ENCODE measurements around the gene CD209. TPM values are rescaled to one million over a fixed set of nuclear protein-coding genes. Genes with fewer than 3 reads are reported as not detected.
A peak's percentile ranks its signal among the peaks of the same experiment; 100 is the strongest.

Gene CD209
- total and polyA plus RNA-seq, 9 of the 15 experiments (the other 6 are each of a cell fraction or from before 2014, with no cell fraction given) = 0.01 TPM; not detected in 8

GRCh38 chr19:7698583-7698982, 48.8 kb downstream of the CD209 start:
- no peak for DNase-seq (ENCODE audit: extremely low read depth in 1 of 4, low spot score in 3 of 4)
- Histone ChIP-seq H4K20me1 (replicated peaks; ENCODE audit: control insufficient read depth, insufficient read depth, low read length) (no peaks in the 10 kb centered on the region; the same call in 1 of the 2 replicates), H3K9ac (ENCODE audit: insufficient read depth in 1 of 2, low read depth in 2 of 2, low read length in 2 of 2) (peak overlapping the region in 1 of 2 experiments; percentile 58; a peak in 1 of 4 replicates), H3K36me3 (ENCODE audit: control insufficient read depth, insufficient read depth, low read length) (no peaks in the 10 kb centered on the region), H3K79me2 (ENCODE audit: control insufficient read depth, insufficient read depth, low read length) (no peaks in the 10 kb centered on the region), H3K4me3 (no peak overlapping the region), H3K27ac (ENCODE audit: extremely low read depth, low read depth, low read length) (no peak overlapping the region), H3K4me2 (ENCODE audit: insufficient read depth, low read length) (no peak overlapping the region), H3K27me3 (ENCODE audit: control insufficient read depth in 2 of 2, insufficient read depth in 2 of 2, low read length in 2 of 2) (peaks cover 13 to 58% of the 10 kb centered on the region in 2 experiments; a peak in 4 of 5 replicates), H3K9me3 (replicated peaks; ENCODE audit: control insufficient read depth, insufficient read depth, low read depth, low read length) (no peaks in the 10 kb centered on the region), H3K9me1 (ENCODE audit: control insufficient read depth, insufficient read depth, low read length) (no peaks in the 10 kb centered on the region), H2AFZ (ENCODE audit: low read depth, low read length) (no peak overlapping the region), H3K4me1 (replicated peaks in 1 of 2; ENCODE audit: control insufficient read depth in 2 of 2, insufficient read depth in 2 of 2, low read length in 2 of 2) (peaks cover 2 to 8% of the 10 kb centered on the region in 2 experiments; a peak in 4 of 5 replicates)
- peak; percentile 48 for ATAC-seq
- no peak for FAIRE-seq
- no TSS peak for BruUV-seq (replicated peaks)
- TF ChIP-seq ZNF140 (CRISPR knock-in tag; IDR thresholded peaks at IDR 0.05) (no peak), ZNF316 (IDR thresholded peaks at IDR 0.05) (no peak), VEZF1 (CRISPR knock-in tag; IDR thresholded peaks at IDR 0.05) (no peak), E2F6 (IDR thresholded peaks at IDR 0.05; ENCODE audit: borderline replicate concordance in 1 of 2, extremely low read depth in 1 of 2, insufficient read depth in 1 of 2, insufficient read length in 1 of 2, low read depth in 1 of 2, low read length in 1 of 2, poor library complexity in 1 of 2, severe bottlenecking in 1 of 2) (no peak), MEIS2 (IDR thresholded peaks at IDR 0.05; ENCODE audit: partially characterized antibody) (no peak)
- in situ Hi-C loops (cut with MboI) = no loop called here
- WGBS (ENCODE audit: insufficient coverage, low coverage, missing lambda C conversion rate) = 2% methylated on average over 10 of the region's 11 CpGs
- intact Hi-C loops (cut with micrococcal nuclease) = no loop called here
- CTCF ChIA-PET (ENCODE audit: low intra/inter-chr PET ratio) = no interaction called here
- POLR2A ChIA-PET = interaction anchor here (0.6 to 1.8 kb wide), 4 partner anchors 10 to 201 kb away, joined by 3 to 4 read pairs (median 3); a partner anchor contains a TSS

All from K562 (cell line).